Thymus (tissue), 14 donors: Measurements from ENCODE around the gene ARHGEF9. TPM values are rescaled to one million over a fixed set of nuclear protein-coding genes. Genes with fewer than 3 reads are reported as not detected.
"Not testable (repeated sequence)": the region's sequence is repeated elsewhere in the genome, so short reads cannot be mapped to it uniquely, and the experiment has no call there.

Experiments
- DNase-seq, 9 donors: peaks; one replicate each; pipeline ENCODE4 v3.0.0-alpha.2; 2013; ENCODE audit warnings: low spot score in 9 of 9, low read depth in 6 of 9, missing footprints in 1 of 9
- H3K27ac ChIP-seq, 2 donors: one replicate each; pipeline ENCODE4 v1.5.1; 2013; ENCODE audit warnings: control low read depth in 1 of 2, low read depth in 1 of 2, low read length in 1 of 2, mild to moderate bottlenecking in 1 of 2, moderate library complexity in 1 of 2
- H3K27me3 ChIP-seq, 2 donors: one replicate each; pipeline ENCODE4 v1.5.1; 2013; ENCODE audit warnings: low read length in 1 of 2; ENCODE audit not compliant: control insufficient read depth in 2 of 2, insufficient read depth in 1 of 2
- H3K36me3 ChIP-seq, 2 donors: one replicate each; pipeline ENCODE4 v1.5.1; 2013; ENCODE audit warnings: low read length in 1 of 2, mild to moderate bottlenecking in 1 of 2, moderate library complexity in 1 of 2; ENCODE audit not compliant: control insufficient read depth in 2 of 2, insufficient read depth in 2 of 2
- H3K4me1 ChIP-seq, 2 donors: one replicate each; pipeline ENCODE4 v1.5.1; 2013; ENCODE audit warnings: low read length in 2 of 2; ENCODE audit not compliant: control insufficient read depth in 2 of 2, insufficient read depth in 2 of 2
- H3K4me3 ChIP-seq, 2 donors: one replicate each; pipeline ENCODE4 v1.5.1; 2013; ENCODE audit warnings: low read length in 2 of 2, control low read depth in 1 of 2, mild to moderate bottlenecking in 1 of 2
- H3K9me3 ChIP-seq, 2 donors: one replicate each; pipeline ENCODE4 v1.5.1; 2013; ENCODE audit warnings: low read length in 1 of 2, mild to moderate bottlenecking in 1 of 2; ENCODE audit not compliant: control insufficient read depth in 2 of 2, insufficient read depth in 1 of 2
- WGBS: extraction: QIAGEN DNeasy Blood & Tissue Kit; methylation state at CpG from one replicate; pipeline ENCODE4 v1.1.7; 2013; 5-methylcytosine and 5-hydroxymethylcytosine counted together
- long read RNA-seq, 10 donors: transcript quantifications; one replicate each; lab custom pipeline, GENCODE V29; 2026
- polyA plus RNA-seq: library from polyadenylated mRNA; stranded (reverse); fragments of 200-250 nt; gene quantifications from one replicate; pipeline ENCODE4 v1.2.3, GENCODE V29; 2013
- total RNA-seq: library from RNA; stranded (reverse); fragments of 120-200 nt; gene quantifications from one replicate; pipeline ENCODE4 v1.2.4, GENCODE V29; 2013
- donor health status: healthy.

ARHGEF9 gene
- 14.5 TPM for total RNA-seq
- 19.2 TPM for polyA plus RNA-seq
- long read RNA-seq, donor 1, partial matches to known transcripts = 0 of 1 reads
- long read RNA-seq, donor 1, other reads (novel, unspliced or antisense) = 0 of 1 reads
- long read RNA-seq, donor 2, full-length matches to known transcripts = 7 of 18 reads
- long read RNA-seq, donor 2, partial matches to known transcripts = 11 of 18 reads
- long read RNA-seq, donor 2, other reads (novel, unspliced or antisense) = 0 of 18 reads
- long read RNA-seq, donor 3, transcript ARHGEF9-212 (1 exons, 787 nt) = major isoform, 5 of 37 reads
- long read RNA-seq, donor 3, partial matches to known transcripts = 29 of 37 reads
- long read RNA-seq, donor 3, other reads (novel, unspliced or antisense) = 0 of 37 reads
- long read RNA-seq, donor 4, partial matches to known transcripts = 0 of 2 reads
- long read RNA-seq, donor 4, other reads (novel, unspliced or antisense) = 0 of 2 reads
- long read RNA-seq, donor 5, full-length matches to known transcripts = 1 of 1 reads
- long read RNA-seq, donor 5, partial matches to known transcripts = 0 of 1 reads
- long read RNA-seq, donor 5, other reads (novel, unspliced or antisense) = 0 of 1 reads
- long read RNA-seq, donor 6, partial matches to known transcripts = 0 of 1 reads
- long read RNA-seq, donor 6, other reads (novel, unspliced or antisense) = 0 of 1 reads
- long read RNA-seq, donor 7, partial matches to known transcripts = 0 of 3 reads
- long read RNA-seq, donor 7, other reads (novel, unspliced or antisense) = 0 of 3 reads
- long read RNA-seq, donor 8, partial matches to known transcripts = 0 of 2 reads
- long read RNA-seq, donor 8, other reads (novel, unspliced or antisense) = 0 of 2 reads
- long read RNA-seq, donor 9, partial matches to known transcripts = 0 of 2 reads
- long read RNA-seq, donor 9, other reads (novel, unspliced or antisense) = 0 of 2 reads
- long read RNA-seq, donor 10, full-length matches to known transcripts = 1 of 7 reads
- long read RNA-seq, donor 10, partial matches to known transcripts = 6 of 7 reads
- long read RNA-seq, donor 10, other reads (novel, unspliced or antisense) = 0 of 7 reads

GRCh38 chrX:63784902-63785707, at the start of gene ARHGEF9:
ARHGEF9 (minus strand) TSS chrX:63785214; CDS start chrX:63785145, 69 bp downstream.
- H3K4me3 ChIP-seq = peak within 1 kb of the TSS; percentile 43 to 50
- no peak within 1 kb of the TSS for H3K27ac ChIP-seq
- H3K36me3 ChIP-seq = no peaks in the 10 kb centered on the region
- peak in 5 of 9 donors; percentile 7 to 52 (median 18) for DNase-seq
- no peaks in the 10 kb centered on the region for H3K9me3 ChIP-seq
- WGBS = 4% methylated on average over 30 of the region's 30 CpGs
- no peaks in the 10 kb centered on the region for H3K27me3 ChIP-seq
- H3K4me1 ChIP-seq = no peaks in the 10 kb centered on the region

DNA sequence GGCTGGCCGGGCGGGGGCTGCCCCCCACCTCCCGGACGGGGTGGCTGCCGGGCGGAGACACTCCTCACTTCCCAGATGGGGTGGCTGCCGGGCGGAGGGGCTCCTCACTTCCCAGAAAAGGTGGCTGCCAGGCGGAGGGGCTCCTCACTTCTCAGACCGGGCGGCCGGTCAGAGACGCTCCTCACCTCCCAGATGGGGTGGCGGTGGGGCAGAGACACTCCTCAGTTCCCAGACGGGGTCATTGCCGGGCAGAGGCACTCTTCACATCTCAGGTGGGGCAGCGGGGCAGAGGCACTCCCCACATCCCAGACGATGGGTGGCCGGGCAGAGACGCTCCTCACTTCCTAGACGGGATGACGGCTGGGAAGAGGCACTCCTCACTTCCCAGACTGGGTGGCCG, 40.4 kb upstream of the ARHGEF9 start:
- H3K27ac ChIP-seq, H3K27me3 ChIP-seq, DNase-seq, H3K36me3 ChIP-seq, H3K4me1 ChIP-seq, H3K9me3 ChIP-seq, H3K4me3 ChIP-seq: not testable (repeated sequence)
- 98% methylated on average over 23 of the region's 23 CpGs for WGBS

- no peaks in the 10 kb centered on the region for H3K36me3 ChIP-seq
- no peak overlapping the region for H3K27ac ChIP-seq
- H3K27me3 ChIP-seq = no peaks in the 10 kb centered on the region
- no peaks in the 10 kb centered on the region for H3K9me3 ChIP-seq
- no peak overlapping the region for H3K4me3 ChIP-seq
- H3K4me1 ChIP-seq = no peaks in the 10 kb centered on the region
- 98% methylated on average over 4 of the region's 4 CpGs for WGBS
- DNase-seq = no peak
Measured at GRCh38 chrX:63818156-63818555, 33.1 kb upstream of the ARHGEF9 start.

GRCh38 chrX:63817696-63818095, 32.7 kb upstream of the ARHGEF9 start:
- no peaks in the 10 kb centered on the region for H3K4me1 ChIP-seq
- no peak overlapping the region for H3K4me3 ChIP-seq
- H3K27me3 ChIP-seq = no peaks in the 10 kb centered on the region
- 87% methylated on average over 4 of the region's 4 CpGs for WGBS
- H3K27ac ChIP-seq = no peak overlapping the region
- no peaks in the 10 kb centered on the region for H3K36me3 ChIP-seq
- H3K9me3 ChIP-seq = no peaks in the 10 kb centered on the region
- DNase-seq = no peak

GRCh38 chrX:63812823-63813222, 27.8 kb upstream of the ARHGEF9 start:
- H3K4me3 ChIP-seq = no peak overlapping the region
- WGBS = 93% methylated on average over 5 of the region's 5 CpGs
- DNase-seq = no peak

GRCh38 chrX:63810746-63811145, 25.7 kb upstream of the ARHGEF9 start:
- Histone ChIP-seq H3K9me3 (no peaks in the 10 kb centered on the region), H3K27ac (no peak overlapping the region), H3K4me3 (no peak overlapping the region), H3K36me3 (no peaks in the 10 kb centered on the region), H3K27me3 (no peaks in the 10 kb centered on the region), H3K4me1 (no peaks in the 10 kb centered on the region)
- 93% methylated on average over 2 of the region's 2 CpGs for WGBS
- no peak for DNase-seq

More at GRCh38 chrX:63812823-63813222, 27.8 kb upstream of the ARHGEF9 start:
- no peak overlapping the region for H3K27ac ChIP-seq
- H3K4me1 ChIP-seq = no peaks in the 10 kb centered on the region
- H3K9me3 ChIP-seq = no peaks in the 10 kb centered on the region
- H3K27me3 ChIP-seq = no peaks in the 10 kb centered on the region
- no peaks in the 10 kb centered on the region for H3K36me3 ChIP-seq

GRCh38 chrX:63809173-63809572, 24.2 kb upstream of the ARHGEF9 start:
- H3K9me3 ChIP-seq = no peaks in the 10 kb centered on the region
- H3K4me3 ChIP-seq = no peak overlapping the region
- H3K4me1 ChIP-seq = no peaks in the 10 kb centered on the region
- no peak for DNase-seq
- 89% methylated on average over 3 of the region's 3 CpGs for WGBS
- no peaks in the 10 kb centered on the region for H3K36me3 ChIP-seq
- no peaks in the 10 kb centered on the region for H3K27me3 ChIP-seq
- no peak overlapping the region for H3K27ac ChIP-seq

GRCh38 chrX:63795406-63795805, 10.4 kb upstream of the ARHGEF9 start:
- not testable (repeated sequence) for H3K4me3 ChIP-seq, H3K9me3 ChIP-seq, DNase-seq, H3K36me3 ChIP-seq, H3K27ac ChIP-seq, H3K4me1 ChIP-seq, H3K27me3 ChIP-seq
- WGBS = 94% methylated on average over 2 of the region's 2 CpGs
